Dendritic cell treated with granulocyte-macrophage colony-stimulating factor and Interleukin-4, amounts not matched to agents 40 ng/mL and 50 ng/mL, for 4 days (primary cell): ENCODE results near the gene SIAE.

Experiments
- H3K27ac Mint-ChIP-seq: one replicate; pipeline ENCODE4 v1.8.0; 2022; ENCODE audit warnings: mild to moderate bottlenecking, mixed read lengths
- H3K27me3 Mint-ChIP-seq: one replicate; pipeline ENCODE4 v1.8.0; 2022; ENCODE audit warnings: mild to moderate bottlenecking, mixed read lengths
- H3K36me3 Mint-ChIP-seq: one replicate; pipeline ENCODE4 v1.8.0; 2022; ENCODE audit warnings: low read depth, mixed read lengths
- H3K4me1 Mint-ChIP-seq: one replicate; pipeline ENCODE4 v1.8.0; 2022; ENCODE audit warnings: low read depth, mixed read lengths
- H3K4me3 Mint-ChIP-seq: one replicate; pipeline ENCODE4 v1.8.0; 2022; ENCODE audit warnings: mild to moderate bottlenecking, moderate library complexity, mixed read lengths
- H3K9me3 Mint-ChIP-seq: one replicate; pipeline ENCODE4 v1.8.0; 2022; ENCODE audit warnings: mixed read lengths
- intact Hi-C: fragments of 100-400 bp; cut with micrococcal nuclease; formaldehyde crosslinking; loops from one replicate; pipeline ENCODE4 v1.15.0; 2022

Gene SIAE

DNA sequence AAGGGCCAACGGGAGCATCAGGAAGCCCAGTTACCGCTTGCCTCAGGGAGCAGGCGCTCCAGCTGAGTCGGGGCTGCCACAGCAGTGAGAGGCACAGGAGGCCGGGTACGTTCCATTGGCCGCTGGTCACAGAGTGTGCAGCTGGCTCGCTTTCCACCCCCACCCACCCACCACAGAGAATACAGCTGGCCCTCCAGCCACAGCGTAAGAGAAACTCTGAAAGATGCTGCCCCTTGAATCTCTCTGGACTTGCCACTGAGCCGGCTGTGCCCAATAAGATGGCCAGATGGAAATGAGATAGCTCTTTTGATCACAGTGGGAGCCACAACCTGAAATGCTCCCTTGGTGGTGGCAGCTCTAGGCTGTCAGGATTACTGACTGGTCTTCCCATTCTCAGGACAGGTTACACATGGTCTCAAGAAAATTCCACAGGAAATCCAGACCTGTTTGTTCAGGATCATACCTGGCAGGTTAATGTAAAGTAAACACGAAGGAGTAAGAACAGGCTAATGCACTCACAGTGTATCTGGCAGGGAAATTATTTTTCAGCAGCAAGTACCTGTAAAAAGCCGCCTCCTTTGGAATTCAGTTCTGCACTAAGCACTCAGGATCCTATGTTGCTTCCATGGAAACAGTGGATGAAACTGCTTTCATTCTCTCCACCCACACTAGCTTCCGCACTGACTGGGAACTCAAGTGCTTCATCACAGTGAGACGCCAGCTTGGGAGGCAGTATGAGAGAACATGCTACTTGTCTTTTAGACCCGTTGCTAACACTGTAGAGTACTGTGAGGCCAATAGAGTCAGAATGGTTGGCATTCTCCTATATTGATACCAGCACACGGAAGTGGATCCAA, 16.5 kb downstream of the SIAE start:
- no peak overlapping the region for H3K27ac Mint-ChIP-seq
- intact Hi-C loops: no loop called here

GRCh38 chr11:124648610-124649009, 24.9 kb downstream of the SIAE start:
- H3K27ac Mint-ChIP-seq: no peak overlapping the region
- no peaks in the 10 kb centered on the region for H3K27me3 Mint-ChIP-seq
- H3K4me3 Mint-ChIP-seq: no peak overlapping the region
- intact Hi-C loops: no loop called here
- peaks cover 7% of the 10 kb centered on the region for H3K4me1 Mint-ChIP-seq
- H3K36me3 Mint-ChIP-seq: peaks cover 7% of the 10 kb centered on the region
- no peaks in the 10 kb centered on the region for H3K9me3 Mint-ChIP-seq

More for the DNA sequence above, 16.5 kb downstream of the SIAE start:
- H3K4me3 Mint-ChIP-seq: no peak overlapping the region
- peaks cover 8% of the 10 kb centered on the region for H3K36me3 Mint-ChIP-seq
- H3K27me3 Mint-ChIP-seq: no peaks in the 10 kb centered on the region
- no peaks in the 10 kb centered on the region for H3K4me1 Mint-ChIP-seq
- H3K9me3 Mint-ChIP-seq: no peaks in the 10 kb centered on the region

DNA sequence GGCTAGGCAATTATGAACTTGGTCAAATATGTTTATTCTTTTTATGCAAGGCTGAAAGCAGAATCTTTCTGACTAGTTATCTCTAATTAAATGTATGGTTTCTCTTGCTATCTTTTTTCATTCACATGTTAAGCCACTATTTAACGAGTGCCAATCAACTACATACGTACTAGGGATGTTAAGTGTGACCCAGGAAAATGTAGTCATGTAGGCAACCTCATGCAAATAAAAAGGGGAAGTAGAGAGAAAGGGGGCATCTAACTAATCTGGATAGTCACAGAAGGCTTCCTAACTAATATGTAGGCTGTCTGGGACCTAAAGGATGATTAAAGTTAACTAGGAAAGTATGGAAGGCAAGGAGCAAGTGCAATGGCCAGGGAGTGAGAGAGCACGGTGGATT, 27.4 kb downstream of the SIAE start:
- no peaks in the 10 kb centered on the region for H3K9me3 Mint-ChIP-seq

GRCh38 chr11:124644426-124645280, 28.9 kb downstream of the SIAE start:
- intact Hi-C loops: loop anchor here (1.0 kb wide), 1 partner anchor 193 kb away; no protein-coding TSS in a partner anchor
- Mint-ChIP-seq H3K36me3 (no peaks in the 10 kb centered on the region), H3K4me3 (peak overlapping the region; percentile 27), H3K9me3 (no peaks in the 10 kb centered on the region), H3K27ac (no peak overlapping the region), H3K4me1 (peaks cover 7% of the 10 kb centered on the region), H3K27me3 (no peaks in the 10 kb centered on the region)

More for the DNA sequence above, 27.4 kb downstream of the SIAE start:
- Mint-ChIP-seq H3K27ac (no peak overlapping the region), H3K27me3 (no peaks in the 10 kb centered on the region), H3K4me3 (no peak overlapping the region), H3K4me1 (peaks cover 7% of the 10 kb centered on the region), H3K36me3 (no peaks in the 10 kb centered on the region)
- intact Hi-C loops: no loop called here

DNA sequence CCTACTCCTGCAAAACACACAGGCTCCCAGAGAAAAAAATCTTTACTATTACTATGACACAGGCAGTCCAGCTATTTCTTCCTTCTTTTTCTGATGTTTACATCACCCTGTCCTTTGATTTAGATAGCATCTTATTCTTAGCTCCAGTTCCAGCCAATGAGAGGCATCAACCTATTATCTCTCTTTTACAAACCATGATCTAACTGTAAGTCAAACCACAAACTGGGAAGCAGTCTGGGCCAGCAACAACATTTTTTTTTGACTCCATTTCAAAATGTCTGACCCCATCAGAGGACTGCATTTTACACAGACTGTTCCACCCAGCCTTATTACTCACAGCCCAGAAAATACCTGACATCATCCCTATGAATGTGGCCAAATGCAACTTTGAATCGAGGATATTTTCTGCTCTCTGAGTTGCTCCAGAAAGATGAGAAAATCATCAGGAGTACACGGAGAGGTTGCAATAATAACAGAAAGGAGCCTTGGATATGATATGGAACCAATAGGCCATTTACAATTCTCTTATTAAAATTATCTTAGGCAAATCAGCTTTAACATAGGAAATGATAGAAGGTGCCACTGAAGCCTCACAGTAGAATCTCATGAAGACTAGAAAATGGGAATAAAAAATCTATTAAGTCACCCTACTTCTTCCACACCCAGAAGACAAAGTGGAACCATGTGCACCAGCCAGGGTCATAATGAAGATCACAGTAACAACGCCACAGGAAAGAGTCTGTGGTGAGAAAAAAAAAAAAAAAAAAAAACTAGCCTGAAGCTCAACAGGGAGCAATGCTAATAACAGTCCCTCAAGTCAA, 29.7 kb downstream of the SIAE start:
- Mint-ChIP-seq H3K9me3 (no peaks in the 10 kb centered on the region), H3K4me3 (no peak overlapping the region), H3K27me3 (no peaks in the 10 kb centered on the region), H3K27ac (no peak overlapping the region), H3K36me3 (no peaks in the 10 kb centered on the region), H3K4me1 (peaks cover 7% of the 10 kb centered on the region)
- intact Hi-C loops: loop anchor here (1.0 kb wide), 1 partner anchor 193 kb away; no protein-coding TSS in a partner anchor

- no peak overlapping the region for H3K27ac Mint-ChIP-seq
- H3K27me3 Mint-ChIP-seq: no peaks in the 10 kb centered on the region
- no peaks in the 10 kb centered on the region for H3K9me3 Mint-ChIP-seq
- intact Hi-C loops: no loop called here
- H3K36me3 Mint-ChIP-seq: peaks cover 7% of the 10 kb centered on the region
- no peak overlapping the region for H3K4me3 Mint-ChIP-seq
- H3K4me1 Mint-ChIP-seq: peaks cover 7% of the 10 kb centered on the region
Observed at GRCh38 chr11:124643042-124643604, 30.4 kb downstream of the SIAE start.

- no peak overlapping the region for H3K27ac Mint-ChIP-seq
- no peaks in the 10 kb centered on the region for H3K9me3 Mint-ChIP-seq
- H3K36me3 Mint-ChIP-seq: peaks cover 12% of the 10 kb centered on the region
- H3K27me3 Mint-ChIP-seq: no peaks in the 10 kb centered on the region
- H3K4me1 Mint-ChIP-seq: peaks cover 7% of the 10 kb centered on the region
- no peak overlapping the region for H3K4me3 Mint-ChIP-seq
- intact Hi-C loops: no loop called here
Observed at GRCh38 chr11:124642628-124643027, 30.9 kb downstream of the SIAE start.

- no peak overlapping the region for H3K27ac Mint-ChIP-seq
- no peak overlapping the region for H3K4me3 Mint-ChIP-seq
Observed at GRCh38 chr11:124640666-124641065, 32.9 kb downstream of the SIAE start.

DNA sequence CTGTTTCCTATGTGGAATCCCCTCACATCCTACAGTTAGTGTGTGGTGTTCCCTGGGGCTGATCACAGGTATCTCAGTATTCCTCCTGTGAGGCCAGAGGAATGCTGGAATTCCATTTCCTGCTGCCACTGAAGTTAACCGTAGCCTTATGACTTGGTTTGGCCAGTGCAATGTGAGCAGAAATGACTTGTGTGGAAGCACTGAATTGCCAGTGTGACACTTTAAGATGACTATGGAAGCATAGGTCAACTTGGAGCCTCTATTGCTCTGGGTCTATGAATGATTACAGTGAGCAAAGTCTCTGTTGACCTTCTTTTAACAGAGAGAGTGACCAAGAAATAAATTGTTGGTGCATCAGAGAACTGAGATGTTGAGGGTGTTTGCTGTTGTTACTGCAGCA, 34.4 kb downstream of the SIAE start:
- no peak overlapping the region for H3K4me3 Mint-ChIP-seq
- intact Hi-C loops: no loop called here
- no peaks in the 10 kb centered on the region for H3K27me3 Mint-ChIP-seq
- H3K4me1 Mint-ChIP-seq: no peaks in the 10 kb centered on the region
- no peaks in the 10 kb centered on the region for H3K9me3 Mint-ChIP-seq
- H3K27ac Mint-ChIP-seq: no peak overlapping the region
- peaks cover 42% of the 10 kb centered on the region for H3K36me3 Mint-ChIP-seq

More at GRCh38 chr11:124640666-124641065, 32.9 kb downstream of the SIAE start:
- intact Hi-C loops: no loop called here
- peaks cover 31% of the 10 kb centered on the region for H3K36me3 Mint-ChIP-seq
- peaks cover 7% of the 10 kb centered on the region for H3K4me1 Mint-ChIP-seq
- H3K27me3 Mint-ChIP-seq: no peaks in the 10 kb centered on the region
- no peaks in the 10 kb centered on the region for H3K9me3 Mint-ChIP-seq

DNA sequence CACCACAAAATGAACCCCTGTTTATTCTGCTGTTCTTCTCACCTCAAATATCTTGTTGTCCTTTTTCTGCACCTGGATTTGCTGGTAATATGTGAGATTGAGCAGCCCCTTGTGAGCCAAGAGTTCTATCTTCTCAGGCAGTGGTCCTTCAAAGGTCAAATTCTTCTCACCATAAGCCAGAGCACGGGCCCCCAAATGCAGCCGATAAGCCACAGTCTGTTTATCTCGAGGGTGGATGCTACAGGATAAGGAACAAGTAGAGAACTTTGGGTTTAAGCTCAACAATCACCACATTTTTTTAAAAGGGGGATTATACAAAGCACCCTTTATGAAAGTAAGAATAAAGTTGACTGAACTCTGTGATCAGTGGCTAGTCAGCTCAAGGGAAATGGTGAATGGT, 35.0 kb downstream of the SIAE start:
- Mint-ChIP-seq H3K27me3 (no peaks in the 10 kb centered on the region), H3K9me3 (no peaks in the 10 kb centered on the region), H3K4me3 (no peak overlapping the region), H3K27ac (no peak overlapping the region), H3K4me1 (no peaks in the 10 kb centered on the region), H3K36me3 (peaks cover 48% of the 10 kb centered on the region)
- intact Hi-C loops: no loop called here

- H3K9me3 Mint-ChIP-seq: no peaks in the 10 kb centered on the region
- no peaks in the 10 kb centered on the region for H3K4me1 Mint-ChIP-seq
- intact Hi-C loops: no loop called here
- no peak overlapping the region for H3K27ac Mint-ChIP-seq
- H3K4me3 Mint-ChIP-seq: no peak overlapping the region
- H3K36me3 Mint-ChIP-seq: peaks cover 74% of the 10 kb centered on the region
- no peaks in the 10 kb centered on the region for H3K27me3 Mint-ChIP-seq
Observed at GRCh38 chr11:124635932-124636331, 37.6 kb downstream of the SIAE start.

DNA sequence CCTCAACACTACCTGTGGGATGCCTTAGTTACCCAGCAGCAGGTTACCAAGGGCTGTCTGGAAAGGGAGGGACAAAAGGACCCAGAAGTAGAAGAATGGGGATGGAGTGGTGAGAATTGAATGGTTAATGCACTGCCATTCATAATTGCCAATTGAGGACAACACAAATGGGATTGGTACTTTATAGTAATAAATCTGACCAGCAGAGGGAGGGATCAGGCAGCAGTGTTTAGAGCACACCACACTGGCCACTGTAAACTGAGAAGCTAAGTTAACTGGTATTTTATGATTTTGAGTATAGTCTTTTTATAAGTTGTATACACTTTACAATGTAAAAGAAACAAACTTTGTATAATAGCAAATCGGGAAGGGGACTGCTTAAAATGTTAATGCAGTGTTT, 40.2 kb downstream of the SIAE start:
- Mint-ChIP-seq H3K9me3 (no peaks in the 10 kb centered on the region), H3K4me1 (no peaks in the 10 kb centered on the region), H3K36me3 (peaks cover 94% of the 10 kb centered on the region), H3K27me3 (no peaks in the 10 kb centered on the region), H3K4me3 (no peak overlapping the region), H3K27ac (no peak overlapping the region)
- intact Hi-C loops: no loop called here

DNA sequence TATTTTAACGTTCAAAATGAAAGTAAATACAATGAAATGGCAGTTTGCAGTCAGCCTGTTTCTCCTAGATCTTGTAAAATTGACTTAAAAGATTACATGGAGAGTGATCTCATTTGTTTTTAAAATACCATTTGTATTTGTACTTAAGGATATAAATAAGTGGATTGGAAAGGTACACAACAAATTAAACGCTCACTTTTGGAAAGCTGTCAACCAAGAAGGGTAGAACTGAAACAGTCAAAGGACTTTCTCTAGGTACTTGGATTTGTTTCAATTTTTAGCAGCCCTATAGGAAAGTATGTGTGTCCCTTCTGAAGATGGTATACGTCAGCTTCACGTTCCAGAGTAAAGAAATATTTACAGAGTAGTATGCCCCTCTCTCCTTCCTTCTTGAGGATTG, 43.6 kb downstream of the SIAE start:
- Mint-ChIP-seq H3K27me3 (no peaks in the 10 kb centered on the region), H3K4me1 (peaks cover 20% of the 10 kb centered on the region), H3K4me3 (no peak overlapping the region), H3K27ac (no peak overlapping the region), H3K36me3 (peaks cover 92% of the 10 kb centered on the region), H3K9me3 (no peaks in the 10 kb centered on the region)
- intact Hi-C loops: no loop called here
